HFF-Myc (cell line): ENCODE measurements around the gene ZBTB21.

ENCODE experiments used
- DNase-seq: peaks from one replicate; pipeline ENCODE4 v3.0.0-alpha.2; 2011; ENCODE audit warnings: low read depth; ENCODE audit errors: extremely low read depth
- H3K4me3 ChIP-seq: replicated peaks from 2 replicates; pipeline ENCODE4 v1.5.1; 2011; ENCODE audit warnings: low read depth, mild to moderate bottlenecking, control low read depth, low read length
- CTCF ChIP-seq: IDR thresholded peaks from 2 replicates; pipeline ENCODE4 v1.5.1; 2012; ENCODE audit warnings: mild to moderate bottlenecking, low read depth, low read length, control low read depth; ENCODE audit errors: missing control alignments

ZBTB21 gene

GRCh38 chr21:41973427-41973831, 36.7 kb downstream of the ZBTB21 start:
- H3K4me3 ChIP-seq, result no peak overlapping the region
- TF ChIP-seq CTCF, result no peak
- no peak for DNase-seq

GRCh38 chr21:41972511-41973205, 37.5 kb downstream of the ZBTB21 start:
- TF ChIP-seq CTCF, result no peak
- no peak for DNase-seq
- H3K4me3 ChIP-seq, result no peak overlapping the region

- no peak overlapping the region for H3K4me3 ChIP-seq
- TF ChIP-seq CTCF, result no peak
- no peak for DNase-seq
Measured at GRCh38 chr21:41971891-41972290, 38.3 kb downstream of the ZBTB21 start.

- no peak for TF ChIP-seq CTCF
- DNase-seq, result no peak
- H3K4me3 ChIP-seq, result no peak overlapping the region
Measured at GRCh38 chr21:41970751-41971653, 39.2 kb downstream of the ZBTB21 start.

GRCh38 chr21:41970106-41970391, 40.1 kb downstream of the ZBTB21 start:
- no peak for DNase-seq
- no peak for TF ChIP-seq CTCF

GRCh38 chr21:41967708-41968107, 42.5 kb downstream of the ZBTB21 start:
- no peak for DNase-seq
- no peak for TF ChIP-seq CTCF
- no peak overlapping the region for H3K4me3 ChIP-seq

More at GRCh38 chr21:41970106-41970391, 40.1 kb downstream of the ZBTB21 start:
- H3K4me3 ChIP-seq, result no peak overlapping the region
